Trophoblast cell (in vitro differentiated cells and primary cell): ENCODE data around the gene ROR2.

Source experiments
- DNase-seq, 2 donors: peaks; one replicate each; pipeline ENCODE4 v3.0.0-alpha.2; 2016
- H2AFZ ChIP-seq: 2 replicates; pipeline ENCODE4 v1.6.1; 2013; ENCODE audit warnings: low read length, moderate library complexity, mild to moderate bottlenecking; ENCODE audit not compliant: insufficient read depth, poor library complexity
- H2AK5ac ChIP-seq: 2 replicates; pipeline ENCODE4 v1.6.1; 2013; ENCODE audit warnings: mild to moderate bottlenecking, low read length
- H2BK120ac ChIP-seq: 2 replicates; pipeline ENCODE4 v1.6.1; 2013; ENCODE audit warnings: low read length, mild to moderate bottlenecking, moderate library complexity; ENCODE audit not compliant: insufficient read depth, poor library complexity
- H2BK12ac ChIP-seq: 2 replicates; pipeline ENCODE4 v1.6.1; 2013; ENCODE audit warnings: mild to moderate bottlenecking, low read length, moderate library complexity
- H2BK5ac ChIP-seq: 2 replicates; pipeline ENCODE4 v1.6.1; 2013; ENCODE audit warnings: low read length, low read depth, moderate library complexity, mild to moderate bottlenecking; ENCODE audit not compliant: poor library complexity
- H3K14ac ChIP-seq: 2 replicates; pipeline ENCODE4 v1.6.1; 2013; ENCODE audit warnings: mild to moderate bottlenecking, low read length
- H3K18ac ChIP-seq: 2 replicates; pipeline ENCODE4 v1.6.1; 2013; ENCODE audit warnings: mild to moderate bottlenecking, low read length
- H3K23ac ChIP-seq: 2 replicates; pipeline ENCODE4 v1.6.1; 2013; ENCODE audit warnings: low read length
- H3K27ac ChIP-seq: 2 replicates; pipeline ENCODE4 v1.5.1; 2013; ENCODE audit warnings: low read depth, mild to moderate bottlenecking, inconsistent platforms, low read length, moderate library complexity
- H3K27me3 ChIP-seq: 2 replicates; pipeline ENCODE4 v1.6.1; 2013; ENCODE audit warnings: inconsistent platforms, mild to moderate bottlenecking, low read length, moderate library complexity; ENCODE audit not compliant: insufficient read depth
- H3K36me3 ChIP-seq, 2 experiments: 1 replicate in 1 of 2; 2 replicates in 1 of 2; pipeline ENCODE4 v1.6.1; 2013; ENCODE audit warnings: low read length in 2 of 2, mild to moderate bottlenecking in 2 of 2, moderate library complexity in 1 of 2; ENCODE audit not compliant: insufficient read depth in 2 of 2, control insufficient read depth in 1 of 2
- H3K4ac ChIP-seq: 2 replicates; pipeline ENCODE4 v1.6.1; 2013; ENCODE audit warnings: low read depth, mild to moderate bottlenecking, low read length, moderate library complexity
- H3K4me1 ChIP-seq, 2 experiments: 1 replicate in 1 of 2; 2 replicates in 1 of 2; pipeline ENCODE4 v1.6.1; 2013; ENCODE audit warnings: low read length in 2 of 2, mild to moderate bottlenecking in 2 of 2, moderate library complexity in 1 of 2; ENCODE audit not compliant: insufficient read depth in 2 of 2, control insufficient read depth in 1 of 2
- H3K4me2 ChIP-seq: 2 replicates; pipeline ENCODE4 v1.6.1; 2013; ENCODE audit warnings: inconsistent platforms, mild to moderate bottlenecking, low read length, moderate library complexity
- H3K4me3 ChIP-seq: 2 replicates; pipeline ENCODE4 v1.5.1; 2013; ENCODE audit warnings: mild to moderate bottlenecking, low read depth, low read length, inconsistent platforms
- H3K79me1 ChIP-seq: one replicate; pipeline ENCODE4 v1.6.1; 2013; ENCODE audit warnings: low read length
- H3K79me2 ChIP-seq: 2 replicates; pipeline ENCODE4 v1.6.1; 2013; ENCODE audit warnings: low read length, mild to moderate bottlenecking; ENCODE audit not compliant: control insufficient read depth, insufficient read depth, poor library complexity
- H3K9ac ChIP-seq: 2 replicates; pipeline ENCODE4 v1.6.1; 2013; ENCODE audit warnings: mild to moderate bottlenecking, low read length
- H3K9me3 ChIP-seq: 2 replicates; pipeline ENCODE4 v1.6.1; 2013; ENCODE audit warnings: low read depth, mild to moderate bottlenecking, control low read depth, inconsistent platforms, low read length; ENCODE audit not compliant: insufficient read depth
- H4K12ac ChIP-seq: 2 replicates; pipeline ENCODE4 v1.6.1; 2013; ENCODE audit warnings: low read depth, mild to moderate bottlenecking, low read length, moderate library complexity
- H4K8ac ChIP-seq: 2 replicates; pipeline ENCODE4 v1.6.1; 2013; ENCODE audit warnings: low read depth, mild to moderate bottlenecking, low read length, moderate library complexity
- H4K91ac ChIP-seq: one replicate; pipeline ENCODE4 v1.6.1; 2013; ENCODE audit warnings: low read depth, mild to moderate bottlenecking, low read length, moderate library complexity
- WGBS: extraction: QIAGEN DNeasy Blood & Tissue Kit; methylation state at CpG from one replicate; pipeline ENCODE4 v1.1.7; 2013; ENCODE audit warnings: missing lambda C conversion rate; ENCODE audit not compliant: insufficient read length, insufficient coverage; ENCODE audit errors: extremely low coverage; 5-methylcytosine and 5-hydroxymethylcytosine counted together

Gene ROR2

DNA sequence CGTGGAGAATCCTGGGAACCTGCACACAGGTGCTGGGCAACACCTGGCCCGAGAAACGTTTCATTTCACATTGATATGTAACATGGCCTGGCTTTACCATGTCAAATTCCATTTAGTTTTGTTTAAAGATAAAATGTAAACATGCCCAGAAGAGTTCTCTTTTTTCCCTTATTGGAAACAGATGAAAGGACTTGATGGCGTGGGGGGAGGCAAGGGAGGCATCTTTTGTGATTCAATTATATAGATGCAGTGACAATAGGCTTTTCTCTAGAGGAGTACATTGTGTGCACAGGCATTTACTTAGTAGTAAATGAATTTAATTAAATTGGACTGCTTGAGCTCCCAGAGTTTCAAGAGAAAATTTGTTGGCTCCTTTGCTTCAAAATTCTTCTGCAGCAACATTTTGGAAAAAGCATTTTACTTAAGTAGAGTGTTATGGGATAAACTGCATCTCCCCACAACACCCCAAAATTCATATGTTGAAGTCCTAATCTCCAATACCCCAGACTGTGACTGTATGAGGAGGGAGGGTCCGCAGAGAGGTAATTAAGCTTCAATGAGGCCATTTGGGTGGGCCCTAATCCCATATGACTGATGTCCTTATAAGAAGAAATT is 272.1 kb downstream of the ROR2 start:
- H3K23ac ChIP-seq, result no peak overlapping the region
- peak overlapping the region; percentile 84 for H2BK120ac ChIP-seq
- H3K79me1 ChIP-seq, result peaks cover 19% of the 10 kb centered on the region
- no peaks in the 10 kb centered on the region for H3K27me3 ChIP-seq
- DNase-seq, result no peak
- H3K4me1 ChIP-seq, result peaks cover 10 to 17% of the 10 kb centered on the region in 2 experiments
- peak overlapping the region; percentile 49 for H4K8ac ChIP-seq
- no peaks in the 10 kb centered on the region for H3K79me2 ChIP-seq
- no peak overlapping the region for H3K4me3 ChIP-seq
- peak overlapping the region; percentile 60 for H2BK5ac ChIP-seq
- H3K4ac ChIP-seq, result no peak overlapping the region
- no peak overlapping the region for H3K4me2 ChIP-seq
- H3K36me3 ChIP-seq, result no peaks in the 10 kb centered on the region
- H3K9ac ChIP-seq, result no peak overlapping the region
- H4K91ac ChIP-seq, result peak overlapping the region; percentile 53
- no peak overlapping the region for H4K12ac ChIP-seq
- no peak overlapping the region for H3K14ac ChIP-seq
- WGBS, result no CpG with 5 or more reads among the region's 5 CpGs
- peak overlapping the region; percentile 86 for H2BK12ac ChIP-seq
- no peaks in the 10 kb centered on the region for H3K9me3 ChIP-seq
- H3K18ac ChIP-seq, result no peak overlapping the region
- H3K27ac ChIP-seq, result peak overlapping the region; percentile 83
- peak overlapping the region; percentile 84 for H2AK5ac ChIP-seq
- no peak overlapping the region for H2AFZ ChIP-seq

DNA sequence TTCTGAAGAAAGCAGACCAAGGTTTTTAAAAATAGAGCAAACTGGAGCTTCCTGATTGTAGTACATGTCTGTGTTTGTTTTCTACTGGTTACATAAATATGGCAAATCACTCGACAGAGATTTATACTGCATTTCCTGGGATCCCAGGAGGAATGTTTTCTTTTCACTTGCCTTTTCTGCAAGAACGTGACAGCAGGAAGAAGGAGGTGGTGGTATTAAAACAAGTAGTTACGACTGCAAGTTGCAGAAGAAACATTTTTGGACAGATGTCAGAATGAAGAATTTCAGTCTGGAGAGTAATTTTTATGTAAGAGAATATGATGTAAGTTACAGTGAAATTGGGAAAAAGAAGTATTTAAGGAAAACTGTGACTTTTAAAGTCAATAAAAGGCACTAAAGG is 272.7 kb downstream of the ROR2 start:
- no peak overlapping the region for H3K27ac ChIP-seq
- H3K9ac ChIP-seq, result no peak overlapping the region
- no peaks in the 10 kb centered on the region for H3K36me3 ChIP-seq
- H3K27me3 ChIP-seq, result no peaks in the 10 kb centered on the region
- no peaks in the 10 kb centered on the region for H3K79me2 ChIP-seq
- H4K91ac ChIP-seq, result no peak overlapping the region
- H3K79me1 ChIP-seq, result peaks cover 18% of the 10 kb centered on the region
- peaks cover 10 to 14% of the 10 kb centered on the region in 2 experiments for H3K4me1 ChIP-seq
- no peak overlapping the region for H3K18ac ChIP-seq
- WGBS, result no CpG with 5 or more reads among the region's 3 CpGs
- H3K4ac ChIP-seq, result no peak overlapping the region
- no peak overlapping the region for H2BK5ac ChIP-seq
- H2BK12ac ChIP-seq, result no peak overlapping the region
- no peak overlapping the region for H2AFZ ChIP-seq
- no peak overlapping the region for H2AK5ac ChIP-seq
- DNase-seq, result no peak
- no peaks in the 10 kb centered on the region for H3K9me3 ChIP-seq
- H2BK120ac ChIP-seq, result no peak overlapping the region
- no peak overlapping the region for H4K12ac ChIP-seq
- no peak overlapping the region for H3K4me3 ChIP-seq
- no peak overlapping the region for H4K8ac ChIP-seq
- H3K4me2 ChIP-seq, result no peak overlapping the region
- no peak overlapping the region for H3K14ac ChIP-seq
- no peak overlapping the region for H3K23ac ChIP-seq

DNA sequence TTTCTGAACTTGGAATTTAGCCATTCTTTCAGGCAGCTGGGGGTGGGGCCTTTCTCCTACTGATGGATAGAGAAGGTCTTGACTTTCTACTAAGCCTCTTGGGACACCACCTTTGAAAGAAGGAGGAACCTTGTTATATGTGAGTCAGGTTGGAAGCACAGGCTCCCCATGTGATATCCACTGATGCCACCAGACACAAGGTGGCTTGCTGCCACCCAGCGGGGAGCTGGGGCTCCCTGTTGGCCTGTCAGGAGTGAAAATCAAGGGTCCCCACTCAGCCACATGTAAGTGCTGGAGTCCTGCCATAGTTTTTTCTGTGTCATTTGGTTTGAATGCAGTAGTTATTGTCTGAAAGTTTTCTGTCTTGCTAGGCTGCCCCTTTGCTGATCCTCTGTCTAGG is 274.0 kb downstream of the ROR2 start:
- Histone ChIP-seq H3K14ac (no peak overlapping the region), H3K79me2 (no peaks in the 10 kb centered on the region), H4K91ac (no peak overlapping the region), H3K79me1 (peaks cover 16% of the 10 kb centered on the region), H3K4me2 (no peak overlapping the region), H4K12ac (no peak overlapping the region), H3K27me3 (no peaks in the 10 kb centered on the region), H2BK12ac (peak overlapping the region; percentile 15), H3K4me3 (no peak overlapping the region), H3K9me3 (no peaks in the 10 kb centered on the region), H2BK5ac (no peak overlapping the region), H3K36me3 (no peaks in the 10 kb centered on the region), H3K4ac (no peak overlapping the region), H4K8ac (no peak overlapping the region), H3K23ac (no peak overlapping the region), H2AFZ (no peak overlapping the region), H2BK120ac (no peak overlapping the region), H3K18ac (no peak overlapping the region), H3K4me1 (peaks cover 10 to 13% of the 10 kb centered on the region in 2 experiments), H3K27ac (no peak overlapping the region), H2AK5ac (no peak overlapping the region), H3K9ac (no peak overlapping the region)
- DNase-seq, result no peak
- no CpG with 5 or more reads among the region's 1 CpG for WGBS

DNA sequence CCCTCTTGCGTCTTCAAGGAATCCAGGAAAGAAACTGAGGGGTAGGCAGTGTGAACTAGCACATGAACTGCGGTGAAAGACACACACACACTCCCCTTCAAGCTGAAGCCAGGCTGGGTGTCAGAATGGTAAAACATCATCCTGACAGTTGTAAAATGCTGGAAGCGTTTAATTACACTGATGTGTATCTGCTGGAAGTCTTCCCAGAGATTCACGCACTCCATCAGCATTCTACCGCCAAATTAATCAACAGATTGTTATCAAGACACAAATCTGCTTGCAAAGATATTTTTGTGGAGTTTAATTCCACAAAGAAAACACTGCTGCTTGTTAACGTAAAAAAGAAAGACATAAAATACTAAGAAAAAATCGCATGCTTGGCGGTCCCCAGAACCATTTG is 285.4 kb downstream of the ROR2 start:
- H3K27me3 ChIP-seq, result no peaks in the 10 kb centered on the region
- no peaks in the 10 kb centered on the region for H3K79me2 ChIP-seq
- no peak overlapping the region for H2BK12ac ChIP-seq
- peaks cover 3% of the 10 kb centered on the region for H3K9me3 ChIP-seq
- WGBS, result no CpG with 5 or more reads among the region's 8 CpGs
- H3K9ac ChIP-seq, result no peak overlapping the region
- no peak overlapping the region for H2BK120ac ChIP-seq
- no peak overlapping the region for H3K23ac ChIP-seq
- no peaks in the 10 kb centered on the region for H3K79me1 ChIP-seq
- H4K12ac ChIP-seq, result no peak overlapping the region
- no peak overlapping the region for H2AK5ac ChIP-seq
- H3K27ac ChIP-seq, result no peak overlapping the region
- H3K4me1 ChIP-seq, result no peaks in the 10 kb centered on the region
- H3K14ac ChIP-seq, result no peak overlapping the region
- H3K4ac ChIP-seq, result no peak overlapping the region
- H2AFZ ChIP-seq, result no peak overlapping the region
- no peak overlapping the region for H4K8ac ChIP-seq
- H3K18ac ChIP-seq, result no peak overlapping the region
- no peak overlapping the region for H2BK5ac ChIP-seq
- DNase-seq, result no peak
- no peak overlapping the region for H3K4me2 ChIP-seq
- H3K36me3 ChIP-seq, result no peaks in the 10 kb centered on the region
- no peak overlapping the region for H4K91ac ChIP-seq
- no peak overlapping the region for H3K4me3 ChIP-seq
